Heart left ventricle (tissue), 13 donors: Measurements from ENCODE around the gene EFNA2.

Experiments
- POLR2A ChIP-seq, 2 donors: fragments of 450-650 bp; IDR thresholded peaks; one replicate each; pipeline ENCODE4 v1.6.1; 2017; ENCODE audit warnings: antibody characterized with exemption in 2 of 2, mild to moderate bottlenecking in 2 of 2, moderate library complexity in 2 of 2
- TF ChIP-seq, protein P1 (sequence below), 12 donors: fragments of 200-600 bp; sonication (generic) in 4 of 12; IDR thresholded peaks; one replicate each; pipeline versions ENCODE4 v1.5.0 to v1.8.0; 2018 to 2022; ENCODE audit warnings: antibody characterized with exemption in 12 of 12, mild to moderate bottlenecking in 5 of 12
- donor health status: ischemic (EF 13 %, LVEDD 7.1; RV severe dilation, severe dysfunction).
- donor health status: DM: no; HTN: yes; CAD: no.
- donor health status: DM: no; HTN: no; CAD: no.
- donor health status: ischemic (EF 25% LVEDD 6.9; RV normal size, moderate dysfunction).
- donor health status: ischemic (EF 25% LVEDD 5.7; RV mildly dilated, moderate dysfunction).
- donor health status: ischemic (EF 35%, LVEDD 5.7; RV mildly dilated, moderate dysfunction).
- donor health status: nonischemic (EF 11% LVEDD 7.7; RV severe dilation, severe dysfunction).
- donor health status: DM: yes; HTN: yes; CAD: no.
- donor health status: PGD.
- donor health status: ischemic (EF 29% LVEDD 5.4; RV normal size, mild dysfunction).
- donor health status: nonischemic (EF 23%, LVEDD 6.1; RV moderate dilation, normal function).

DNA sequence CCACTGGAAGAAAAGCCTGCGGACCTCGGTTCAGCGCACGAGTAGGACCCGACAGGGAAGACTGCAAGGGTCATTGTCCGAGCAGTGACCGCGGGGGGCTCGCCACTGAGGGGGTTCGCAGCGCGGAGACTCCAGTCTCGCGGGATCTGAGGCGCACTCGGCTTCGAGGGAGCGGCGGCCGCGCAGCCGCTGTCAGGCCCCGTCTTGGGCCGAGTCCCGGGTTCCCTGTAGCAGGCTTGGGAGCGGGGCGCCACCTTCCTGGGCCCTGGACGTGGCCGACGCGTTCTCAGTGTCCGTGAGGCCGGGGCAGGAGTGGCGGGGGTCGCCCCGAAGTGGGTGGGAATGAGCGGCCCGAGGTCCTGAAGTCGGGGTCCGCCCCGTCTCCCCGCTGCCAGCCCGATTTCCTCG is 10.8 kb upstream of the EFNA2 start:
- TF ChIP-seq, protein P1, sequence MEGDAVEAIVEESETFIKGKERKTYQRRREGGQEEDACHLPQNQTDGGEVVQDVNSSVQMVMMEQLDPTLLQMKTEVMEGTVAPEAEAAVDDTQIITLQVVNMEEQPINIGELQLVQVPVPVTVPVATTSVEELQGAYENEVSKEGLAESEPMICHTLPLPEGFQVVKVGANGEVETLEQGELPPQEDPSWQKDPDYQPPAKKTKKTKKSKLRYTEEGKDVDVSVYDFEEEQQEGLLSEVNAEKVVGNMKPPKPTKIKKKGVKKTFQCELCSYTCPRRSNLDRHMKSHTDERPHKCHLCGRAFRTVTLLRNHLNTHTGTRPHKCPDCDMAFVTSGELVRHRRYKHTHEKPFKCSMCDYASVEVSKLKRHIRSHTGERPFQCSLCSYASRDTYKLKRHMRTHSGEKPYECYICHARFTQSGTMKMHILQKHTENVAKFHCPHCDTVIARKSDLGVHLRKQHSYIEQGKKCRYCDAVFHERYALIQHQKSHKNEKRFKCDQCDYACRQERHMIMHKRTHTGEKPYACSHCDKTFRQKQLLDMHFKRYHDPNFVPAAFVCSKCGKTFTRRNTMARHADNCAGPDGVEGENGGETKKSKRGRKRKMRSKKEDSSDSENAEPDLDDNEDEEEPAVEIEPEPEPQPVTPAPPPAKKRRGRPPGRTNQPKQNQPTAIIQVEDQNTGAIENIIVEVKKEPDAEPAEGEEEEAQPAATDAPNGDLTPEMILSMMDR (IDR thresholded peaks at IDR 0.05), result no peak
- TF ChIP-seq POLR2A (IDR thresholded peaks at IDR 0.05), result no peak
